Iris pigment epithelial cell (primary cell): ENCODE results near the gene PRKCE.

ENCODE experiments used
- DNase-seq: peaks from one replicate; pipeline ENCODE4 v3.0.0-alpha.2; 2011; ENCODE audit warnings: low read depth

Gene PRKCE

DNA sequence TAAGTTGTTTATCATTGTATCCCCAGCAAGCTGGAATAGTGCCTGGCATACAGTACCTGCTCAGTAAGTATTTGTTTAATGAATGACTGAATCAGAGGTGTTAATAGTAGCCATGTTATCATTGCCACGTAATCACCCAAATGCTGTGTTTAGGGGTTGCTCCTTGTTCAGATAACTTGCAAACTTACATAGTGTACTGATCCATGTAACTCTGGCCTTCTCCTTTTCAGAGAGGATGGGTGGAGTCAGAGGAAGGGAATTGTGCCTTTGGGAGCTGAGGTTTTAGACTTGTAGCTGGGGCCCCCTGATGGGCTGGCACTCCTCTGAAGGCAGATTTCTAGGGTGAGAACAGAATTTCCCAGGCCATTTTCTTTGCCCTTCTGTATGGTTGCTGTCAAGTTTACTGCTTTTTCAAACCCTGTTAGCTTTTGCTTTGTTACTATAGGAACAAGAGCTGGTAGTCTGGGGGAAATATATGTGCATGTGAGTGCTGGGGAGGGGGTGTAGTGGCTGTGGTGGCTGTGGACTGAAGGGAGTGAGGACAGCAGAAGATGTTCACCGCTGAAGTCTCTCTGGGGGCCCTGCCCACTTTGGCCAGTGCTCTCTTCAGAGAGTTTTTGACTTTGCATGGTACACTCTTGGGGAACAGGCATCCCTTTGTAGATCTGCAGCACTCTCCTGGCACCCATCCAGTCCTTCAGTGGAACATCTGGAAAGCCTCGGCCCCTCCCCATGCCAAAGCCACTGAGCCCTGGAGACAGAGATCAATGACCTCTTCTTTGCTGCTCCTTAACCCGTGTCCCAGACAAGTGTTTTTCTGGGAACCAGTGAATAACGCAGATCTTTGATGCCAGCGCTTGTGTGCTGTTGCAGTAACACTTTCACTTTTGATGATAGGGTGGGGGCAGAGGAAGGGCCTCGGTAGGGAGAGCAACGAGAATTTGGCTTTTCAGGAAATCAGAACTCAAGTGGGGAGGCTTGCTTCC is 209.0 kb downstream of the PRKCE start:
- DNase-seq, result peak; percentile 41

DNA sequence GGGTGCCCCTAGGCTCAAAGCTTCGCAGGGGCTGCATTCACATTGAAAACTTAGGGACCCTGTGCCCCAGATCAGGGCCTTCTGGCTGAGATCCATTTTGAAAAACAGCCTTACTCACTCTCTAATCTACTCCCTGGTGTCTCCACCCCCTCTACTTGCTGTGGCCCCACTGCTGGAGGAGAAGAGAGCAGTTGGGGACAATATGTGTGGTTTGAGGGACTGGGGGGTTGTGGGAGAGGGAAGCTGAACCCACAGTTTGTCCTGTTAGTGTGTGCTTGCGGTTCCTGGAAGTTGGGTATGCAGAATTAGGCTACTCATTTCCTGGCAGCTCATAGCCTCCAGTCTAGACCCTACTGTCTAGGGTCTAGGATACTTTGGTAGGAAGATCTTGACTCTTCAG is 211.4 kb downstream of the PRKCE start:
- peak; percentile 2 for DNase-seq

DNA sequence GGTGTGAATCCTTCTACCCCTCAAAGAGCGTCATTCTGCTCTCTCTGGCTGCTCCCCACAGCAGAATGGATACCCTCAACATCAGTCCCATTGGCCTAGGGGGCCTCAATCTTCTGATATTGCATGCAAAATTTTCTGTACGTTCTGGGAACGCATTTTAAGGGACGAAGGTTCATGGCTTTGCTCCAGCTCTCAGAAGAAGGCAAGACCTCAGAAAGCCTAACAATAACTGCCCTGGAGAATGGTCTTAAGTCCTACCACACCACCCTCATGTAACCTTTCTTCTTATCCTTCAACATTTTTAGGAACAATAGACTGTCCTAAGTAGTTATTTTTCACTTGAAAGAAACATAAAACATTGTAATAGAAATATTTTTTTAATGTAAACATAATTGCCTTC is 212.6 kb downstream of the PRKCE start:
- no peak for DNase-seq

DNA sequence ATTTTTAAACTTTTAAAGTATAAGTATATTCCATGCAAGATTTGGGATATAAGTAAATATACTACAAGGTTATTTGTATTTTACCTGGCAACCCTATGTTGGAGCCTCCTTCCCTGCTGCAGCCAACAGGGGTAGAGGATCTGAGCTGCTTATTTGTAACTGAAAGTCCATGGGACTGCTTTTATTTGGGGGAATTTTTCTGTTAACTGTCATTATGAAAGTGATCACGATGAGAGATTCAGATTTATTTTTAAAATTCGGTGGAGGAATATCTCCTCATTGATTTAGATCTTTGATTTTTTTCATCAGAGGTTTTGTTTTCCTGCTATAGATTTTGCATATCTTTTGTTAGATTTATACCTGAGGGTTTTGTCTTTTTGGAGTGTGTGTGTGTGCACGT is 215.9 kb downstream of the PRKCE start:
- no peak for DNase-seq

DNA sequence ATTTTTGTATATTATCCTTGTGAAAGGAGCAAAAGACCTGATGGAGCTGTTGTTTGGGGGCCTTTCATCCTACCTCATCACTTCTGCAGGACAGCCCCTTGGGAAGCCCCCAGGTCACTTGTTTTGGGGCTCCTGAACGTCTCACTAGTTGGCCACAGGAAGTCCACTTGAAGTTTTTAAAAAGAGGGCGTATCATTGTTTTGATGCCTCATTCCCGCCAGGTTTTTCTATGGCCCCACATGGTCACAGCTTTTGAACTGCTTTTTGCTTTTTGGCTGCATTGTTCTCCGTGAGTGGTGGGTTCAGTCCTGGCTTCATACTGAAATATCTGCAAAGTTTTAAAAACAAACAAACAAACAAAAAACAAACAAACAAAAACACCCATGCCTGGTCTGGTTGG is 216.3 kb downstream of the PRKCE start:
- no peak for DNase-seq

DNA sequence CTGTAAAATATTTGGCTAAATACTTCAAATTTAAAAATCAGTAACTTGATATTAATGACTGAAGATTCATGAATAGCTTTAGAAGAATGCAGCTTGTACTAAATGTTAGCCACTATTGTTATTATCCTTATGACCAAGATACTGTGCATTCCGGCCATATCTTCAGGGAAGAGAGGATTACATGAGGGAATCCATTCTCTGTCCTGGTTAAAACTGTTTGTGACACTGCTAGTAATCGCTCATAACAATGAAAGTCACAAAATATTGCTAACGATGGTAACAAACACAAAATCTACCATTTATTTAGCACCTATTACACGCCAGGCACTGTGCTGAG is 217.7 kb downstream of the PRKCE start:
- peak; percentile 74 for DNase-seq

DNA sequence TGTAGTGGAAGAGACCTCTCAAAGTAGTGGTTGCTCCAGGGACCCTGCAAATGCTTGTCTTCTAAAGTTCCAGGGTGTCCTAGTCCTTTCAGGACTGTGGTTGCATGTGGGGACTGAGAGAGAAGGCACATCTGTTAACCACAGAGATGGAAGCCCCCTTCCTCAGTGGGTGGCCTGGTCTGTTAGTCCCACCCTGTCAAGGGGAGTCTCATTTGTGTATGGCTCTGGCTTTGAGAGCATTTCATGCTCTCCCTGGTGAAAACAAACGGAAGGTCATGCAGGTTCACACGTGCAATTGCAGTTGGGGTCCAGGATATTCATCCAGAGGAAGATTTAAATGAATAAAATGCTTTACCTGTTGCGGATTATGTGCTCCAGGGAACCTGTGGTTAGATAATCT is 219.6 kb downstream of the PRKCE start:
- no peak for DNase-seq

DNA sequence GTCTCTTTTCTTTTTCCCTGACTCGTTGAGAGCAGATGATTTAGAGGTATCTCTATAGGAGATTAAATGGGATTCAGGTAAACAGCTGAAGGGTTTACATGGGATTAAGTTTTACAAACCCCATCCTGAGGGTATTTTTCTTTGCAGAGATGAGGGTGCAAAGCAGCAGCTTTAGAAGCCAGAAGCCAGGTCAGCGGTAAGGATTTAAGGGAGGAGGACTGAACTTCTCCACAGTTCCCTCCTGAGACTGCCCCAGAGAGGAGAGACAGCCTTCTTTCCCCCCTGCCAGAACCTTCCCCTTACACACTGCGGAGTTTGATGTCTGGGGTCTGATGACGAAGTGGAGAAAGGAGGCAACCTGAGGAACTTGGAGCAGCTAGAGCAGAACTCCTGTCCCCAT is 220.1 kb downstream of the PRKCE start:
- DNase-seq, result no peak

DNA sequence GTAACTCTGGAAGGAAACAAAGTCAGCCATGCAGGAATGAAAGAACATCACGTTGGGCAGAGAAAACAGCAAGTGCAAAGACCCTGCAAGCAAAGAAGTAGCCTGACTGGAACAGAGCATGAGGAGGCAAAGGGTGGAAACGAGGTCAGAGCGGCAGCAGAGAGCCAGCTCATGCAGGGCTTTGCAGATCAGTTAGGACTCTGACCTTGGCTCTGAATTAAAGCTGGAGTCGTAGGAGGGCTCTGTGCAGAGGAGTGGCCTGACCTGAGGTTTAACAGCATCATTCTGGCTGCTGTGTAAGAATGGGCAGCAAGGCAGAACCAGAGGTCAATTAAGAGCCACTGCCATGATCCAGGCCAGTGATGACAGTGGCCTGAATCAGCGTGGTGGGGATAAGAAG is 220.7 kb downstream of the PRKCE start:
- DNase-seq, result peak; percentile 27

DNA sequence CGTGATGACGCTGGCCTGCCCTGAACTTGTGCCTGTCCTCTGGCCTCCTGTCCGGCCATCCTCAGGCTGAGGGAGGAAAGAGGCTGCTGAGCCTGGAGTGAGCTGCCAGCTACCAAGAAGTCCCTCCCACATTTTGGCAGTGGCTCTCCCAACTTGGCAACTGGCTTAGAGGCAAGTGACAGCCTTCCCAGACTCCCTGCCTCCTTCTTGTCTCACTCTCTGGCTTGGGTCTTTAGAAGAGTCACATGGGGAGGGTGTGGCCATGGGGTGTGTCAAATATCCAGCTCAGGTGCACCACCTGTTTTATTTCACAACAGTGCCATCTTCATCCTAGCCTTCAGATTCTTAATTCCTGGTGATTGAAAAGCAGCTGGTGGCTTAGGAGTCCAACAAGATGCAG is 222.9 kb downstream of the PRKCE start:
- no peak for DNase-seq

DNA sequence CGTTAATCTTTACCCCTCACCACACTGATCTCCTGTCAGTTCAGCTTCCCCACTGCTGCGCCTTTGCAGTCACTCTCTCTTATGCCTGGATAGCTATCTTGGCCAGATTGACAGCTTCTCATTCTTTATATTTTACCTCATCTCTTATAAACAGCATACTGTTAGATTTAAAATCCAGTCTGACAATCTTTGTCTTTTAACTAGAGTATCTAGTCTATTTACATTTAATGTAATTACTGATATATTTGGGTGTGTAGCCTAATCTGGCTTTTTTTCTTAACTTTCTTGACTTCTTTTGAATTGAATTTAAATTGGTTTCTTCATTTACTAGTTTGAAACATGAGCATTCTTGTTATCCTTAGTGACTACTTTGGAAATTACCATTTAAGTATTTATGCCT is 225.1 kb downstream of the PRKCE start:
- DNase-seq, result no peak

DNA sequence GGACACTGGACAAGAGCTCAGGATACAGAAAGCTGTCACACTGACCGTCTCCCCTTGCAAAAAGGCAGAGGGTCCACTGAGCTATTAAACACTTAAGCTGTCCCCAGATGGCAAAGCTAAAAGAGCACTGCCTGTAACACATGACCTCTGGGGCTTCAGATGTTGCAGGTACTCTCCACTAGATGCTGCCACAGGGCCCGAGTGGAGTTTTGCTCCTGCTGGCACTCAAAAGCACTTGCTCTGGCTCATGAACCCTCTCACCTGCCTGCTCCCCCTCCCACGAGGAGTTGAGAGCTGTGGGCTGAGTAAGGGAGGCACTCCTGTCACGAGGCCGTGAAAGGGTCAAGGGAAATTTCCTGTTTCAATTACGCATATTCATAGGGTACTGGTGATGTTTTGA is 227.9 kb downstream of the PRKCE start:
- DNase-seq, result no peak

DNA sequence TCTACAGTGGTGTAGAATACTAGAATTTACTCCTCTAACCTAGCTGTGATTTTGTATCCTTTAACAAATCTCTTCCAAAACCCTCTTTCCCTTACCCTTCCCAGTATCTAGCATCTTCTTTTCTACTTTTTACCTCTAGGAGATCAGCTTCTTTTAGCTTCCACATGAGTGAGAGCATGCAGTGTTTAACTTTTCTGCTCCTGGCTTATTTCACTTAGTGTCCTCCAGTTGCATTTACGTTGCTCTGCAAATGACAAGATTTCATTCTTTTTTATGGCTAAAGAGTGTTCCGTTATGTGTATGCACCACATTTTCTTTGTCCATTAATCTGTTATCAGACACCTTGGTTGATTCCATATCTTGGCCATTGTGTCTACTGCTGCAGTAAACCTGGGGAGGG is 228.5 kb downstream of the PRKCE start:
- no peak for DNase-seq

DNA sequence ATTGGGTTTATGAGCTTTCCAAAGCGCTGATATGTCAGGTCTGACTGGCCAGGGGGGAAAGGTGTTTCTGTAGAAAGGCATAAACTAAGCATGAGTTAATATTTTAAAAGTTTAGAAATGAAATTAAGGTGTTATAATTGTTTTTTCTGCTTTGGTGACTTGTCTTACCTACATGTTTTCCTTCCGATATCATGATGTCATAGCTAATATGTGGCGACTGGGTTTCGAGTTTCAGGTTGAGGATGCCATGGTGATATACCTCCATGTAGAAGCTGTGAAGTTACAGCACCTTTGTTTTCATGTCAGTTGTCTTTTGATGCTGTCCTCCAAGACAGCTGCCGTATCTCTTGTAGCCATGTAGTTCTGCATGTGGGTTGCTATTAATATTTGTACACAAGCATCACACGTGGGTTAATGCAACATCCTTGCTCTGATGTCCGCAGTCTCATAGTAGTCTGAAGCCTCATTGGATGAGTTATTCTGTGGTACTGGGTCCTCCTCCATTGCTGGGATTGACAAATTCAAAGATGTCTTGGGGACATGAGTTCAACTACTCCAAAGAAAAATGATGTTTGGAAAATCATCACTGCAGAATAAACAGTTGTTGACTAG is 230.6 kb downstream of the PRKCE start:
- DNase-seq, result no peak

DNA sequence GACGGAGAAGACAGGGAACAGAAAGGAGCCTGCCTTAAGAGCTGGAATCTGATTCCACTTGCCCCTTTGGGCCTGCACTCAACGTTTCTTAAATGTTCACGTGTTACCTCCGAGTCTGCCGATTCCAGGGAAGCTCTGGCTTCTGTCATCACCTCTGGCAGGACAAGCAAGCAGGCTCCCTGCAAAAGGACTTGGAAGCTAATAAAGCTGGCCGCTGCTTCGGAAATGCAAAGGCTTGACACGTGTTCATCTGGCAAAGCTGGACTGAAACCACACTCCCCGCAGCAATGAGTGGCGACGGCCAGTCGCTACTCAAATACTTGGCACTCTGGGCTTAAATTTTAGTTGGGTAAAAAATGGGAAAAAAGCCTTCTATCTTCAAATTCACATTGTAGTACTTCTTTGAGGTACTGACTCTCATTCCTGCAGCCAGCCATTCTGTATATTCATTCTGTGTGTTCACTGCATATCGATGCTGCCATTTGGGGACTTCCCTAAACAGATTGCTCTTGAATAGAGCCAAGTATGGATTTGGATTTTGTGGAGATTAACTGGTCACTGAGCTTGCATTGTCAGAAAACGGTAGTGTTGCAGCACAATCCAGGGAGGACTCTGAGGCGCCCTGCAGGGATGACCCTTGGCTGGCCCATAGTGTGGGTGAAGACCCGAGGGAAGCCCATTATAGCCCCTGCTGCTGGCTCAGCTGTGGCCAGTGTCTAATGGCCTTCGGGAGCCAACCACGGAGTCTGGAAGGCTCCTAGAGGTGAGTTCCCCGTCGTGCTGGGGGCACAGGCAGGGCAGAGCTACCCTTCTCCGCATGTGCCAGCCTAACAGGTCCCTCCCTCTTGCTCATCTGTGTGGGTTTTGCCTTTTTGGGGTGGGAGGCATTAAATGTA is 231.5 kb downstream of the PRKCE start:
- no peak for DNase-seq

DNA sequence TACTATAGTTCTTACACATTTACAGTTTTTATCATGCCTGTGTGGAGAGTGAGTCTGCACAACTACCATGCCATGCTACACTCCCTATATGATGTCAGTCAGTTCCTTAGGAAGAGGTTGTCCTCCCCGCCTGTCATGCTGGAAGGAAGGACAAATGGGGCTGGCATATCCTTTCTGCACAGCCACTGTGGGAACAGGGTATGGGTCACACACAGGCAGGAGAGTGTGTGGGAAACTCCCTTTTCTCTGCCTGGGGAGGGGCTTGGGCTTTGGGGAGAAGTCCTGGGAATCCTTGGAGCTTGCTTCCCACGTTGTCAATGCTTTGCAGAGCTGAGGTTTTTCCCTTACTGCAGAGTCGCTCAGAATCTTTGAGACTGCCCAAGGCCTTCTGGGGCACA is 232.1 kb downstream of the PRKCE start:
- no peak for DNase-seq

DNA sequence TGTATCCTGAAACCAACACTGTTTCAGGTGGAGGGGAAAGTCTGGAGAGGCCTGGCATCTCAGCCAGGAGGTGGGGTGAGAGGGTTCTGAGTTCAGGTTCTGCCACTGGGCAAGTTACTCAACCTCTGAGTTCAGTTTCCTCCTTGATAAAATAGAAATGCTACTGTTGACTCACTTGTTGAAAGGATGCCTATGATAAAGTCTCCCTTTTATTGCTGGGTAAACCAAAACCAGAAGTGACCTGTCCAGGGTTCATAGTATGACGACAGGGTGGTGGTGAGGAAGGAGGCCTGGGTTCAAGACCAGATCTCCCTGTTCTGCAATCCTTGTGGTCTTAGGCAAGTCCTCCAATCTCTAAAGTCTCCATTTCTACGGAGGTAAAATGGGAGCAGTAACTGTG is 232.7 kb downstream of the PRKCE start:
- DNase-seq, result no peak

DNA sequence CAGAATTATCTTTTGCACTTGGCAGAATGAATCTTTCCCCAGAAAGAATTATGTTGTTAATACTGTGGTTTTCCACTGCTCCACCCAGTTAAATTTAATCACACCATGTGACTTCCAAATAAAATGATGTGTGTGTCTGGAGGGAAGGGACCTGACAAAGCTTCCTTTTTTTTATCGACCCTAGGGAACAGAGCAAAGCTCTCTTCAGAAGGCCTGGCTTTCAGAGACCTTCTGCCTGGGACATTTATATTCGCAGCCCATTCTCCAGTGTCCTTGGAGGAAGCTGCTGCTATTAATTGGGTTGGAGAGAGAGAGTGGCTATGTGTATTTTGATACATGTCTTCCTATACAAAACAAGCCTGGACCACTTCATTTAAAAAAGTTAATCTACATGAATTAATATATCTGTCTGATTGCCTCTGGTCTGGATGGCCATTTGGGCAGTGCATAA is 233.7 kb downstream of the PRKCE start:
- DNase-seq, result no peak

DNA sequence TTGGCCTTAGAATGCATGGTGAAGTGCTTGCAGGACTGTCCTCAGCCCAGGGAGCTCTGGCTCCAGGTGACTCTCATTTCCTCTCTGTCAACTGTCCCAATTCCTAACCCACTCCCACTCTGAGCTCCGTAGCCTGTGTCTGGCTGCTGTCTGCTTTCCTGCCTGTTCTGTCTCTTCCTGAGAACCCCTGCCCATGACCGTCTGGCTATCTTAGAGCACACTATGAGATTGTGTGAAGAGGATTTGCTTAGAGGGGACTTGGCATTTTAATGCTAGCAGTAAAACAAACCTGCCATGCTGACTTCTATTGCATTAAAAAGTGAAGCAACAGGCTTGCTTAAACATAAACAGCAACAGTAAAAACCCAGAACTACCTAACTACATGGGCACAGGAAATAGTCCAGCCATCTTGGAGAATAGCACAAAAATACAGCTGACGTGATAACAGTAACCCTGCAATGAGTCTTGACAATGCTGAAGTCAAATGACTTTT is 234.7 kb downstream of the PRKCE start:
- DNase-seq, result no peak

DNA sequence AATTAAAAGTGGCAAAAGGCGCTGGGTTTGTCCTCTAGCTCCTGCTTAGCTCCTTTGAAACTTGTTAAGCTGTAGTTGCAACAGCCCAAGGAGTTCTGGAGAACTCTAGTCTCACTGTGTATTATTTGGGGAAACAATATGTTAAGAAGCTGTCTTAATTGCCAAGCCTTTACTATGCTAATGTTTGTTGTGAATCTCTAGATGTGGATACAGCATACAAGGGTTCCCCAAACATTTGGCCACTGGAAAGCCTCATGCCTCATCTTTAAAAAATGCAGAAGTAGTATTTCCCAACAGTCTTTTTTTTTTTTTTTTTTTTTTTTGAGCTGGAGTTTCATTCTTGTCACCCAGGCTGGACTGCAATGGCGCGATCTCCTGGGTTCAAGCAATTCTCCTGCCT is 236.7 kb downstream of the PRKCE start:
- DNase-seq, result peak; percentile 48

DNA sequence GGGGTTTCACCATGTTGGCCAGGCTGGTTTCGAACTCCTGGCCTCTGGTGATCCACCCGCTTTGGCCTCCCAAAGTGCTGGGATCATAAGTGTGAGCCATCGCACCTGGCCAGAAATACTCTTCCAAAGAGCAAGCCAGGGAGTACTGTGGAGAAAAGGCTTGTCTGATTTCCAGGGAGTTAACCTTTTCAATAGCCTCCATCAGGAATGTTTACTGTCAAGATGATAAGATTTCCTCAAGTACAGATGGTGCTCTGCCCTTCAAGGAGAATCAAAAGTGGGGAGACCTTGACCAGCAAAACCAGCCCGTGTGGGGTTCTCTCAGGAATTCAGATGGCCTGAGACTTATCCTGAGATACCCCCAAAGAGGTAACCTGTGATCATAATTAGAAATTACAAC is 237.2 kb downstream of the PRKCE start:
- DNase-seq, result no peak

DNA sequence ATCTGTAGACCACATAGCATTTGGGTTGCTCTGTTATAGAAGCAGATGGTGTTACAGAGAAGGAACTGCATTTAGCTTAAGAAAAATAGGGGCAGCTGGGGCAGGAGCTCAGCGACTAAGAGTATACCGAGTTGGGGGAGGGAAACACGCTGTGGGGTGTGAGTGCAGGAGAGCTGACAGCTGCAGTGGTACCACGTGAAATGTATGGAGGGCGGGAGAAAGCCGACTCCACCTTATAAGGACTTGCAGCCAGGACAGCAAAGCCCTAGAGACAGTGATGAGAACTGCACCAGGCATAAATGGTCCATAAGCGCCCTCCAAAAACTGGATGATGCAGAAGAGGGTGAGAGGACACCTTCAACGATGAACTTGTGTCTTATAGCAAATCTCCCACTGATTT is 237.6 kb downstream of the PRKCE start:
- peak; percentile 15 for DNase-seq
